ENCODE measurements around the gene CACNA1B.
"Not testable (repeated sequence)": the region's sequence is repeated elsewhere in the genome, so short reads cannot be mapped to it uniquely, and the experiment has no call there.

The CACNA1B gene

DNA sequence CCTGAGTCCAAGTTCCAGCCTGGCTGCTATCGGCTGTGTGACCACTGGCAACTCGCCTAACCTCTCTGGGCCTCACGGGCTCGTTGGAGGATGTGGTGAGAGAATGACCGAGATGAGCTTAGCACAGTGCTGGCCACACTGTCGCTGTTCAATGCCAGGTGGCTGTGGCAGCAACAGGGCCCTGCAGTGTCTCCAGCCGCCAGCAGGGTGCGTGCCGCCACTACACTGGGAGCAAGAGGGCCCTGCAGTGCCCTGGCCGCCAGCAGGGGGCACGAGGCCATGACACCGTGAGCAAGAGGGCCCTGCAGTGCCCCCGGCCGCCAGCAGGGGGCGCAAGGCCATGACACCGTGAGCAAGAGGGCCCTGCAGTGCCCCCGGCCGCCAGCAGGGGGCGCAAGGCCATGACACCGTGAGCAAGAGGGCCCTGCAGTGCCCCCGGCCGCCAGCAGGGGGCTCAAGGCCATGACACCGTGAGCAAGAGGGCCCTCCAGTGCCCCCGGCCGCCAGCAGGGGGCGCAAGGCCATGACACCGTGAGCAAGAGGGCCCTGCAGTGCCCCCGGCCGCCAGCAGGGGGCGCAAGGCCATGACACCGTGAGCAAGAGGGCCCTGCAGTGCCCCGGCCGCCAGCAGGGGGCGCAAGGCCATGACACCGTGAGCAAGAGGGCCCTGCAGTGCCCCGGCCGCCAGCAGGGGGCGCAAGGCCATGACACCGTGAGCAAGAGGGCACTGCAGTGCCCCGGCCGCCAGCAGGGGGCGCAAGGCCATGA, 248.7 kb downstream of the CACNA1B start:
- H3K27ac Mint-ChIP-seq, H3K9me3 Mint-ChIP-seq, ATAC-seq, H3K36me3 Mint-ChIP-seq, H3K4me3 Mint-ChIP-seq, H3K4me1 Mint-ChIP-seq, H3K27me3 Mint-ChIP-seq: not testable (repeated sequence)

GRCh38 chr9:138126858-138127584, 249.4 kb downstream of the CACNA1B start:
- not testable (repeated sequence) for H3K4me1 Mint-ChIP-seq, H3K4me3 Mint-ChIP-seq, H3K36me3 Mint-ChIP-seq, H3K27ac Mint-ChIP-seq, H3K9me3 Mint-ChIP-seq, H3K27me3 Mint-ChIP-seq, ATAC-seq

DNA sequence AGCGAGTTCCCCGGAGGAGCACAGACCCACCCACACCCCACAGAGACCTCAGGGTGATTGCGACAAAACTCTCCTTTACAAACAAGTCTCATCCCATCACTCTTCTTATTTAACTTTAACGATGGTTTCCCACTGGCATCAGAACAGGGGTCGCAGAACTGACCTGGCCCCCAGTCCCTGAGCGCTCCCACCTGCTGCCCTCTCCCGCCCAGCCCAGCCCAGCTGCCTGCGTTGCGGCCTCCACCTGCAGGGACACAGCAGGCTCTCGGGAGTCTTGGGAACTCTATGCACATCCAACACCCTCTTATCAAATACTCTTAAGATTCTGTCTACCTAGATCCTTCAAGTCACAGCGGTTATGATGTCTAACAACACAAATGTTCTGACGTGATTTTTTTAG, 250.4 kb downstream of the CACNA1B start:
- ATAC-seq, result peak; percentile 41
- not testable (repeated sequence) for H3K27ac Mint-ChIP-seq, H3K36me3 Mint-ChIP-seq, H3K27me3 Mint-ChIP-seq, H3K4me3 Mint-ChIP-seq, H3K4me1 Mint-ChIP-seq, H3K9me3 Mint-ChIP-seq

- not testable (repeated sequence) for H3K9me3 Mint-ChIP-seq, H3K27me3 Mint-ChIP-seq, H3K27ac Mint-ChIP-seq, H3K36me3 Mint-ChIP-seq, H3K4me3 Mint-ChIP-seq, H3K4me1 Mint-ChIP-seq
- ATAC-seq, result peak; percentile 12
These were observed 251.7 kb downstream of the CACNA1B start for GRCh38 chr9:138129318-138129717.

- H3K9me3 Mint-ChIP-seq, H3K36me3 Mint-ChIP-seq, ATAC-seq, H3K27ac Mint-ChIP-seq, H3K27me3 Mint-ChIP-seq, H3K4me3 Mint-ChIP-seq, H3K4me1 Mint-ChIP-seq: not testable (repeated sequence)
These were observed 255.5 kb downstream of the CACNA1B start for GRCh38 chr9:138132946-138133705.

- H3K27ac Mint-ChIP-seq, H3K27me3 Mint-ChIP-seq, H3K4me1 Mint-ChIP-seq, H3K9me3 Mint-ChIP-seq, ATAC-seq, H3K36me3 Mint-ChIP-seq, H3K4me3 Mint-ChIP-seq: not testable (repeated sequence)
These were observed 257.0 kb downstream of the CACNA1B start for GRCh38 chr9:138134581-138134980.

DNA sequence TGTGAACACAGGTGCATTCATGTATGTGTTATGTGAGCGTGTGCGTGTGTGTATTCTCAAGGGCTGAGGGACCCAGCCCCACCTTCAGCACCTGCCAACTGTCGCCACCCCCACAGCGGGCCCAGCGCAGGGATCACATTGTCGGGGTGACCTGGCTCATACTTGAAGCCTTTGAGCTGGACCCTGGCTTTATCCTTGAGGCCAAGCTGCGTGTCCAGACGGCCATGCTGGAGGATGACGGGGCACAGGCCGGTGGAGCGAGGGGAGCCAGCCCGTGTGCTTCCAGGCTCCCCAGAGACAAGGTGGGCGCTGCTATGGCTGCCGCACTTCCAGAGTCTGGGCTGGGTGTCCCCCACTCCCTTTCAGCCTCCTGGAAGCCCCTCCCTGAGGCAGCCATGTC, 261.5 kb downstream of the CACNA1B start:
- not testable (repeated sequence) for ATAC-seq, H3K9me3 Mint-ChIP-seq, H3K27ac Mint-ChIP-seq, H3K36me3 Mint-ChIP-seq, H3K4me1 Mint-ChIP-seq, H3K4me3 Mint-ChIP-seq
- H3K27me3 Mint-ChIP-seq, result peaks cover 24% of the 10 kb centered on the region

- H3K4me3 Mint-ChIP-seq, H3K9me3 Mint-ChIP-seq, H3K36me3 Mint-ChIP-seq, H3K4me1 Mint-ChIP-seq, H3K27ac Mint-ChIP-seq, ATAC-seq: not testable (repeated sequence)
- peaks cover 24% of the 10 kb centered on the region for H3K27me3 Mint-ChIP-seq
These were observed 263.4 kb downstream of the CACNA1B start for GRCh38 chr9:138140980-138141379.

- H3K27me3 Mint-ChIP-seq, result peaks cover 24% of the 10 kb centered on the region
- H3K4me3 Mint-ChIP-seq, H3K36me3 Mint-ChIP-seq, H3K4me1 Mint-ChIP-seq, H3K9me3 Mint-ChIP-seq, H3K27ac Mint-ChIP-seq, ATAC-seq: not testable (repeated sequence)
These were observed 265.1 kb downstream of the CACNA1B start for GRCh38 chr9:138142528-138143244.

GRCh38 chr9:138143491-138143890, 265.9 kb downstream of the CACNA1B start:
- not testable (repeated sequence) for H3K27ac Mint-ChIP-seq

GRCh38 chr9:138147556-138147955, 270.0 kb downstream of the CACNA1B start:
- peaks cover 20% of the 10 kb centered on the region for H3K27me3 Mint-ChIP-seq
- H3K9me3 Mint-ChIP-seq, H3K4me3 Mint-ChIP-seq, H3K4me1 Mint-ChIP-seq, H3K36me3 Mint-ChIP-seq, ATAC-seq, H3K27ac Mint-ChIP-seq: not testable (repeated sequence)

More at GRCh38 chr9:138143491-138143890, 265.9 kb downstream of the CACNA1B start:
- ATAC-seq, H3K9me3 Mint-ChIP-seq, H3K4me3 Mint-ChIP-seq, H3K36me3 Mint-ChIP-seq, H3K4me1 Mint-ChIP-seq: not testable (repeated sequence)
- peaks cover 24% of the 10 kb centered on the region for H3K27me3 Mint-ChIP-seq

DNA sequence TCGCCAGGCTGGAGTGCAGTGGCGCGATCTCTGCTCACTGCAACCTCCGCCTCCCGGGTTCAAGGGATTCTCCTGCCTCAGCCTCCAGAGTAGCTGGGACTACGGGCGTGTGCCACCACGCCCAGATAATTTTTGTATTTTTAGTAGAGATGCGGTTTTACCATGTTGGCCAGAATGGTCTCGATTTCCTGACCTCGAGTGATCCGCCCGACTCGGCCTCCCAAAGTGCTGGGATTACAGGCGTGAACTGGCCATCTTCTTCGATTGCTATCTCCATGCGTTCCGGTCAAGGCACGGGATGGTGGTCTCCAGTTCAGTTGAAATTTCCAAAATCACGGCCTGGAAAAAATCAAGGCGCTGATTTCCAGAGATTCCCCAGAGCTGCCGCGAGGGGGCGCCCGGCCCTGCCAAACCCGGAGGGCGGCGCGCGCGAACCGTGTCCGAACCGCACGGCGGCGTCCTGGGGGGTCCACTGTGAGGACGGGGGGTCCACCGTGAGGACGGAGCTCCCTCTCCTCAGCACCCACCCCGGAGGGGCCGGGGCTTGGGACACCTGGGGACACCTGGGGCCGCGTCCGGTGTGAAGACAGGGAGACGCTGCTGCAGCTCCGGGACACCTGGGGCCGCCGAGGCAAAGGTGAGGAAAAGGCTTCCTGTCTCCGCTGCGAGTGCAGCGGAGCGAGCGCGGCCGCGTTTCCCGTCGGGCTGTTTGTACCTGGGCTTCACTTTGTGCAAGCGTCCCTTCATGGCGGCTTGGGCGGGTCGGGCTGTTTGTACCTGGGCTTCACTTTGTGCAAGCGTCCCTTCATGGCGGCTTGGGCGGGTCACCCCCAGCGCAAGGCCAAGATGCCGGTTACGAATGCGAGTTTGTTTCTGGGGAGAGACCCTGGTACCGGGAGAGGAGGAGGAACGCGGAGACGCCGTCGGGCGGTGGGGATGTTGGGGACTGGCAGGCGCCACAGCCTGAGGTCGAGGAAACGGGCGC, 272.4 kb downstream of the CACNA1B start:
- H3K4me1 Mint-ChIP-seq, H3K27ac Mint-ChIP-seq, H3K9me3 Mint-ChIP-seq, H3K36me3 Mint-ChIP-seq, ATAC-seq: not testable (repeated sequence)
- peaks cover 28% of the 10 kb centered on the region for H3K27me3 Mint-ChIP-seq
- peak overlapping the region; percentile 68 for H3K4me3 Mint-ChIP-seq

DNA sequence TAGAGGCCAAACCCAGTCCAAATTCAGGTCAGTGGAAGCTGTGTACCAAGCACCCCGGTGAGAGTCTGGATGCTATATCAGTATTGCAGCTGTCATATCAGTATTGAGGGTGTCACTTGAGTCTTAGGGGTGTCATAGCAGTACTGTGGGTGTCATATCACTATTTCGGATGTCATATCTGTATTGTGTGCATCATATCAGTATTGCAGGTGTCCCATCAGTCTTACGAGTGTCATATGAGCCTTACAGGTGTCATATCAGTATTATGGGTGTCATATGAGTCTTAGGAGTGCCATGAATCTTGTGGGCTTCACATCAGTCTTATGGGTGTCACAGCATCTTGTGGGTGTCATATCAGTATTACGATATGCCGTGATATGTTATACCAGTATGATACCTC, 278.2 kb downstream of the CACNA1B start:
- peak; percentile 47 for ATAC-seq
- H3K36me3 Mint-ChIP-seq, H3K4me1 Mint-ChIP-seq, H3K4me3 Mint-ChIP-seq, H3K9me3 Mint-ChIP-seq, H3K27ac Mint-ChIP-seq: not testable (repeated sequence)
- peaks cover 42% of the 10 kb centered on the region for H3K27me3 Mint-ChIP-seq

- H3K4me3 Mint-ChIP-seq, H3K36me3 Mint-ChIP-seq: not testable (repeated sequence)
These were observed 289.2 kb downstream of the CACNA1B start for GRCh38 chr9:138166793-138167192.

More at GRCh38 chr9:138166793-138167192, 289.2 kb downstream of the CACNA1B start:
- not testable (repeated sequence) for H3K27ac Mint-ChIP-seq, H3K4me1 Mint-ChIP-seq, ATAC-seq, H3K9me3 Mint-ChIP-seq, H3K27me3 Mint-ChIP-seq

Data from stimulated activated memory B cell treated with anti-CD40 and anti-IgM and Interleukin-4, amounts not matched to agents 10 μg/mL and 1 μg/mL and 100 μg/mL, for 72 hours (primary cell).